Epithelial cell of prostate (primary cell): Measurements from ENCODE around the gene MAEA.

Experiments
- DNase-seq: peaks from one replicate; pipeline ENCODE4 v3.0.0-alpha.2; 2011; ENCODE audit warnings: low read depth, low spot score
- H3K27ac ChIP-seq: fragments of 450-650 bp; 2 replicates; pipeline ENCODE4 v1.5.1; 2017; ENCODE audit warnings: mild to moderate bottlenecking

MAEA gene

DNA sequence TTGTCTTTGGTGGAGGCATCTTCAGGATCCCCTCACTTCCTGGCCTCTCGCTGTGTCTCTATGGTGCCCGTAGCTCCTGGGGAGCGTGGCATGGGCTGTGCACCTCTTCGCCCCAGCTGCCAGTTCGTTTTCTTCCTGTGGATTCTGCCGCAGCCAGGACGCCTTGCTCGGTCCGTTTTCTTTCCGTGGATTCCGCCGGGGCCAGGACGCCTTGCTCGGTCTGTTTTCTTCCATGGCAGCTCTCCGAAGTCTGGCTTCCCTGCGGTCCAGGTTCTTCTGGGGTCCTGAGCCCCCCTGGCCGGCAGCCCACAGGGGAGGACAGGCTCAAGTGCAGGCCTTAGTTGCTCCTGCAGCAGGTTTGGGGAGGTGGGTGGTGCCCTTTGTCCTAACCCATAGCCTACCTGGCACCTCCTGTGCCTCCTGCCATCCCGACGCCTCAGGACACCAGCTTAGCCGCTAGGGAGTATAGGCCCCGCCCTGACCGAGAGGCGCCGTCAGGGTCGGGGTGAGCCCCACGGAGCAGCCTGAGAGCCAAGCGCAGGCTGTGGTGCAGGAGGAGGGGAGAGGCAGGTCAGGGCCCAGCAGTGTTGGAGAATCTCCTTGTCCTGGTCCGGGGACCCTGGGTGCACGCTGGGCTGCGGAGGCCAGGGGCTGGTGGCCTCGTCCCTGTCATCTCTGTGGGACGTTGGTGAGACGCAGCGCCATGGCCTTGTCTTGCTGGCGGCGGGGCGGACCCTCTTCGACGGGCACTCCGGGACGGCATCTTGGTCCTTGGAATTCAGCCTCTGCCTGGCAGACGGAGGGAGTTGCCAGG, 84.4 kb downstream of the MAEA start:
- no peak for DNase-seq

DNA sequence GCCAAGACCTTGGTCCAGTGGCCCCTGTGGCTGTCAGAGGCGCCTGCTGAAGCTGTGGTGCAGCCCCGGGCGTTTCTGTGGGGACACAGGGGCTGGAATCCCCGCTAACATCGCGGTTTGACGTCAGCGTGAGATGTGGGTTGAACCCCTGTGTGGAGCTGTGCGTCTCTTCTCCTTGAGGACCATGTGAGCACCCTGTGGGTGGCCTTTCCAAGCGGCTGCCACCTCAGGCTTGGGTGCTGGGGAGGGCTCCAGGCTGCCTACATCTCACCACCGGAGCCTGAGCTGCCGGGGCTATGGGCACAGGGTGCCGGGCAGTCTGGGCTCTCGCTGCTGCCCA, 85.0 kb downstream of the MAEA start:
- H3K27ac ChIP-seq: no peak overlapping the region
- DNase-seq: no peak

More for the DNA sequence above, 84.4 kb downstream of the MAEA start:
- no peak overlapping the region for H3K27ac ChIP-seq

DNA sequence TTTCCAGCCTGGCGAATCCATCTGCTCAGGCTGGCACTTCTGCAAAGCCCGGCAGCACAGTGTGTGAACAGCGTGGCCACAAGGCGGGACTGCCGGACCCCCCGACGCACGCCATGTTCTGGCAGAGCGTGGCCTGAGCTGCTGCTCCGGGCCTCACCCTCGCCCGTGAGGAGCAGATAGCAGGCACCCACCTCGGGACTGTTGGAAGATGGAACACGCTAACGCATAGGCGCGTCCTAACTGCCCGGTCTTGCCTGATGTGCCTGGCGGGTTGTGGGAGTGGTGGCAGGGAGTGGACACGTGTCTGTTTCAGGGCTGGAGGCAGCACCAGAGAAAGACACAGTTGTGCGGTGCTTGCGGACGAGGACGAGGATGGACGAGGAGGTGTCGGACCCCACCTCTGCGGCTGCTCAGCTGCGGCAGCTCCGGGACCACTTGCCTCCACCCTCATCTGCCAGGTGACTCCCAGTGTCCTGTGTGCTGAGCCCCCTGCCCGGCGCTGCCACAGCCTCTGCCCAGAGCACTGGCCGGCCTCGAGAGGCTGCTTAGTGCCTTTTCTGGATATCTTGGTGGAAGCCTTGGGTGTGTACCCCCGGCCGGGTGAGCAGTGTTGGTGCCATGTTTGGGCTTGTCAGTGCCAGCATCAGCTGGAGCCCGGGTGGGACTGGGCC, 85.5 kb downstream of the MAEA start:
- H3K27ac ChIP-seq: no peak overlapping the region
- no peak for DNase-seq

DNA sequence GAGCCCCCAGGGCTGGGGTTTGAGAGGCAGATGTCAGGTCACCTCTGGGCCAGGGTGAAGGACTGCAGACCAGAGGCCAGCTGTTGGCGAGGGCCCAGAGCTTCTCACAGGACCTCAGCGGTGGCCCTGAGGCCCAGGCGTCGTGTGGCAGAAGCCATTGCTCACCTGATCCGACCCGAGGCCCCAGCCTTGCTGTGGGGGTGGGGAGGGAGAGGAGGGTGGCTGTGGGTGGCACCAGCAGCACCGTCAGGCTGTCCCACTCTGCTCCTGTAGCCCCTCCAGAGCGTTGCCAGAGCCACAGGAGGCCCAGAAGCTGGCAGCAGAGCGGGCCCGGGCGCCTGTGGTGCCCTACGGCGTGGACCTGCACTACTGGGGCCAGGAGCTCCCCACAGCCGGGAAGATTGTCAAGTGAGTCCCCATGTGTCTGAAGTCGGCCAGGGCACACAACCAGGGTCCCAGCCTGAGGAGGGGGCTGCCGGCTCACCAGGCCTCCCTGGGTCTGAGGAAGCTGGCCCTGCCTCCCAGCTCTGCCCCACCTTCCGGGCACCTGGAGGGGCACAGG, 86.2 kb downstream of the MAEA start:
- no peak overlapping the region for H3K27ac ChIP-seq

DNA sequence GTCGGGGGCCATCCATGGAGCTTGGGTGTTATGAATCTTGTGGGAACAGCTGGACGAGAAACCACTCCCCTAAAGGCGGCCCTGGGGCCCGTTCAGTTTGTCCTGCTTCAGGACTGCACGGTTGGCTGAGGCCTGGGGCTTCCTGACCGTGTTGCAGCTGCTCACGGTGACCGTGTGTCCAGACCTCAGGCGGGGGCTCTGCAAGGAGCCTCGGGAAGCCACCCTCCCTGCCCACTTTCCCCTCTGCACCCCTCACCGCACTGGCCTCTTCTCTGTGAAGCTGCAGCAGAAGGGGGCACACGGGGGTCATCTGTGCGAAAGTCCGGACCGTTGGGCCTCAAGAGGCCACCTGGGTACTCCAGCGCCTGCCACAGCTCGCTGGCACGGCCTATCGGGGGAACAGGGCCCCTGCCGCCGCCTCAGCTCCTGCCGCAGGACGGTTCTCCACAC, 86.7 kb downstream of the MAEA start:
- no peak for DNase-seq
- no peak overlapping the region for H3K27ac ChIP-seq

More for the DNA sequence above, 86.2 kb downstream of the MAEA start:
- no peak for DNase-seq

DNA sequence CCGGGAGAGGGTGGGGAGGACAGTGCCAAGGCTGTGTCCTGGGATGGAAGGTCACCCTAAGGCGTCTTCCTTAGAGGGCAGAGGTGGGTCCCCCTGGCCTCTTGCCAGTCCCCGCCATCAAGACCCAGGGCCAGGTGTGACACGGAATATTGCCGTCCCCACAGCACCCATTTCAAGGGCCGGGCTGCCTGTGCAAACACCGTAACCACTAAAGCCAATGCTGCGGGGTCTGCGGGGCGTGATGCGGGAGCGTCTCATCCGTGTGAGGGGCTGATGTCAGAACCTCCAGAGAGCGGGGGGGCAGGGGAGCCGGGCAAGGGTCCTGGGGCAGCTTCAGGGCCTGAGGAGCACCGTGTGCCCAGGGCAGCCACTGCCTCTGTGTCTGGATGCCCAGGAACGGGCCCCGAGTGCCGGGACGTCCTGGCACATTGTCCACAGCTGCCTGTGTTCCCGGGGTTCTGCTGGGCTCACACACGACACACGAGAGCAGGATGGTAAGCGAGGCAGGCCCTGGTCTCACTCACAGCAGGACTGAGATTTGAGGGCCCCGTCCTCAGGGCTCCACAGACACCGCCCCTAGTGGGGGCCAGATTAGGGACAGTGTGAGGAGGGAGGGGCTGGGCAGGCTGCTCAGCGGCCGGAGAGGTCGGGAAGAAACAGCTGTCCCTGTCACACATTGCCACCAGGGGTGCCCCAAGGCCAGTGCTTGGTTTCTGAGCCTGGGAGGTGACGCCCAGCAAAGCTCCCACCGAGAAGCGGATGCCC, 87.3 kb downstream of the MAEA start:
- no peak for DNase-seq
- H3K27ac ChIP-seq: no peak overlapping the region

DNA sequence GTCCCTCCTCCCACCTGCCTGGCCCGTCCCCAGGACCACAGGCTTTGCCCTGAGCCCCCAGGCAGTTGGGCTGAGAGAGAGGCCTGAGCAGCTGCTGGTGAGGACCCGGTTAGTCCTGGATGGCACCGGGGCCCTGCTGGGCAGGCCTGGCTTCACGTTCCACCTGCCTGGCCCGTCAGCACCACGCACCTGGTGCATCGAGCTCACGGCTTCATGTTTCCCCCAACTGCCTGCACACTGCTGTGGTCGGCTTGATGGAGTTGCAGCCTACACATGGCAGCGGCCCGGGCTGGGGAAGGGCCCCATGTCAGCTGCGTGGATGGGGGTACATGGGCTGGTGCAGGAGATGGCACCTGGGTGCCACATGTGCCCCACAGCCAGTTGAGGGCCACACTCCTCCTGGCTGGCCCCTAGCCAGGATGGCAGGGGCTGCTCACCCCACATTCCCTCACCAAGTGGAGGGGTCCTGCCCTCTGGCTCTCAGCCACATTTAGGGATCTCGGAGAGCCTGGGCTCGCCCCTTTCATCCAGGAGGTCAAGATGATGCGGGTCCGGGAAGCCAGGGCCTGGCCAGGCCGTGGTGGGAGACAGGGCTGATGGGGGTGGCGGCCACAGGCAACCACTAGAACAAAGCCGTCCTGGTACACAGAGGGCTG, 88.0 kb downstream of the MAEA start:
- no peak for DNase-seq
- no peak overlapping the region for H3K27ac ChIP-seq

DNA sequence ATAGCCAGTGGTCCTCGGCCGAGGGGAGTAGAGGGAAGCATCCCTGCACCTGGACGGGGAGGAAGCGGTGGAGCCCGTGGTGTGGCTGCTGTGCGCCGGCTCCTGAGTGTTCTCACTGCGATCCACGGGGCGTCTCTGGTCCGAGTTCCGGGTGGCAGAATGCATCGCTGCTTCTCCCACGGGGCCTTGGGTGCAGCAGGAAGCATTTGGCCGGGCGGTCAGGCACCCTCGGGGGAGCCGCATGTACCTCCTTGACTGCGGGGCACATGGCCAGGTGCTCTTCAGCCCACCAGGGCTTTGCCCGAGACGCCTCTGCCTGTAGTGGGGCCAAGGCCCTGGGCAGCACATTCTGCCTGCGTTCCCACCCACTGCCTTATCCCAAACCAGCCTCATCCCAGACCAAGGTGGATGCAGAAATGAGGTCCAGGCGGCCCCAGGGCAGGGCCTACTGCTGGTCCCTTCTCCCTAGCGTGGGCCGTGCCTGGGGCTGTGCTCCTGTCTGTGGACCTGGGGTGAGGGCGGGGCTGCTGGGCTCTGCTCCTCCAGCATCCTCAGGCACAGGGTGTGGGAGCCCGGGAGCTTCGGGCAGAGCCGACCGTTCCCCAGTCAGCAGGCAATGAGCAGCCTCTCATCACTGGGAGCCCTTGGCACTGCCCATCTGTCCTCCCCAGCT, 89.0 kb downstream of the MAEA start:
- no peak for DNase-seq

DNA sequence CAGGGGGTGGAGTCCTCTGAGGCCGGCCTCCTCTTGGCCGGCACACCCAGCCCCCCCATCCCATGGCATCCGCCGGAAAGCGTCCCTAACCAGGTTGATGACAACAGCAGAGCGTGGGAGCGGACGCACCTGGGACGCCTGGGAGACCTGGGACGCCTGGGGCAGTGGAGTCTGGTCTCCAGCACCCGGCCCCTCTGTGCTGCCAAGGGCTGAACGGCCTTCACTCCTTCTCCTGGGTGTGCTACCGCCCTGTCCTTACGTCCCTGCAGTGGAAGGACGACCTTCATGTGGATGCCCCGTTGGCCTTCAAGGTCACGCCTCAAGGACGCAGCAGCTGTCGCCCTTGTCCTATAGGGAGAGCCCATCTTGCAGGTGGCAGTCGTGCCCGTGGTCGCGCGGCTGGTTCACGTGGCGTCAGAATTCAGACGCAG, 89.7 kb downstream of the MAEA start:
- H3K27ac ChIP-seq: no peak overlapping the region
- DNase-seq: no peak

More for the DNA sequence above, 89.0 kb downstream of the MAEA start:
- H3K27ac ChIP-seq: no peak overlapping the region

DNA sequence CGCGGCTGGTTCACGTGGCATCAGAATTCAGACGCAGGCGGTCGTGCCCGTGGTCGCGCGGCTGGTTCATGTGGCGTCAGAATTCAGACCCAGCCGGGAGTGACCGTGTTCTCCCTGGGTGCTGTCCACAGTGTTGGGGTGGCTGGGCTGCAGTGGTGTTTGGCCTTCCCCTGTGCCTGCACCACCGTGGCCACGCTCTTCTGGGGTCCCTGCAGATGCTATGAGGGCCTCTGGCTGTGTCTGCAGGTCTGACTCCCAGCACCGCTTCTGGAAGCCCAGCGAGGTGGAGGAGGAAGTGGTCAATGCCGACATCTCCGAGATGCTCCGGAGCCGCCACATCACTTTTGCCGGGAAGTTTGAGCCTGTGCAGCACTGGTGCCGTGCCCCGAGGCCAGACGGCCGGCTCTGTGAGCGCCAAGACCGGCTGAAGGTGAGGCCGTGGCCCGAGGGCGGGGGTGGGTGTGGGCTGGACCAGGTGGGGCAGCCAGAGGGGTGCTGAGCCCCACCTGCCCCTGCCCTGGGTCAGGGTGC, 90.2 kb downstream of the MAEA start:
- DNase-seq: no peak
- no peak overlapping the region for H3K27ac ChIP-seq

DNA sequence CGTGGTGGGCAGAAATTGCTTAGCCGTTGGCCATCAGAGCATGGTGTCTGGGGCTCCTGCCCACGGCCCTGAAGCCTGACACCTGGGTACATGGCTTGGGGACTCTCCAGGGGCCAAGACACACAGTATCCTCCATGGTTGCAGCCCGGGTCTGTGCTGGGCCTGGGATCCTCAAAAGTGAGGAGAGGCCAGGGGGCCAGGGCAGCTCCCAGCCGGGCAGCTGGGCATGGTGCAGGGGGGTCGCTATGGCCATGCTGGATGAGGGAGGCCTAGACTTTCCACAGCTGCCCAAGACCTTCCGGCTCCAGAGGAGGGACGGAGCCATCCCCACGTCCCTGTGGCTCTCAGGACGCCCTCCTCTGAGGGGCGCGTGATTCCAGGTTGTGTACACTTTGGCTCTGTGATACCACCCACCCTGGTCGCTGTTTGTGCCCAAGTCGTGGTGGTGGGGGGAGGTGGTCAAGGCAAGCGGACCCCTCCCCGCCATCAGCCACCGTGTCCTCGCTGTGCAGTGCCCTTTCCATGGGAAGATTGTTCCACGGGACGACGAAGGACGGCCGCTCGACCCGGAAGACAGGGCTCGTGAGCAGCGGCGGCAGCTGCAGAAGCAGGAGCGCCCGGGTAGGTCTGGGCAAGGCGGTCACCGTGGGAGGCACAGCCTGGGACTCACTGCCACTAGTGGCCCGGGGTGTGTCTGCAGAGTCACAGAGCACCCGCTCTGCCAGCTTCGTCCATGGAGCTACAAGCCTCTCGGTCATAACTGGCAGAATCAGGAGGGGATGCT, 90.9 kb downstream of the MAEA start:
- no peak for DNase-seq
- no peak overlapping the region for H3K27ac ChIP-seq

DNA sequence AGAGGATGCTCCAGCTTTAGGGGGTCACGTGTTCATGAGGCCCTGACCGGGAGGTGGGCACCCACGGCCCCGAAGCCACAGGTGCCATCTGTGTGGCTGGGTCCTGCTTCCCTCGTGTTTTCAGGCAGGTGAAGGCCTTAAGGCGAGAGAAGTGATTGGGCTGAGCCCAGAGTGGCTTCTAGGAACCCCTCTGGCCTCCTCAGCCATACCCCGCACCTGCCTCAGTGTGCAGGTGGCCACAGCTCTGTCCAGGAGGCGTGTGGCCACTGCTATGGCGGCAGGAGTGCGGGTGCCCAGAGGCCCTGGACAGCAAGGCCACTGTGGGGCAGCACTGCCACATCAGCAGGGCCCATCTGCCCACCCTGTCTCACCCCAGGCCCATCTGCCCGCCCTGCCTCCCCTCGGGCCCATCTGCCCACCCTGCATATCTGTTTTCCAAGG, 91.5 kb downstream of the MAEA start:
- DNase-seq: no peak
- no peak overlapping the region for H3K27ac ChIP-seq

DNA sequence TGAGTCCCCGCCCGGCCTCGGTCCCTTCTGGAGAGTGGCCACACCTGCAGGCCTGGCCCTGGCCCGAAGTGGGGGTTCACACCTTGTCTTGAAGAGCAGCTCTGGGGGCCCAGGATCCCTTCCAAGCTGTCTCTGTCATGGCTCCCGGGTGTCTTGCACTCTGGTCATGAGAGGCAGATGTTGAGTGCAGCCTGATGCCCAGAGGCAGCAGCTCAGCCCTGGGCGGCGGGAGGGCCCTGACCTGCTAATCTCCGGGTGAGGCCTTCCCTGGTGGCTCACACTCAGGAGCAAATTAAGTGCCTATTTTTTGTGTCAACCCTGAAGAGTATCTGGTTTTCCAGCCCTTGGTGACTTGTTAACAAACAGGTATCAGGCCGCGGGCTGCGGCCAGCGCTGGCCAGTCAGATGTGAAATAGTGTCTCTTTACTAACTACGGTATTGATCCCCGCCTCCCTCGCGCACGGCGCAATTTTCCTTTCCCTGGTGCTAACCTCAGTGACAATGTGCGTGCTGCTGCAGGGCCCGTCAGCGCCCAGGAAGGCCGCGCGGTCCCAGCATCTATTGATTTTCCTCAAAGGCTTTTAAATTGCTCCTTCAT, 92.4 kb downstream of the MAEA start:
- H3K27ac ChIP-seq: no peak overlapping the region
- no peak for DNase-seq

DNA sequence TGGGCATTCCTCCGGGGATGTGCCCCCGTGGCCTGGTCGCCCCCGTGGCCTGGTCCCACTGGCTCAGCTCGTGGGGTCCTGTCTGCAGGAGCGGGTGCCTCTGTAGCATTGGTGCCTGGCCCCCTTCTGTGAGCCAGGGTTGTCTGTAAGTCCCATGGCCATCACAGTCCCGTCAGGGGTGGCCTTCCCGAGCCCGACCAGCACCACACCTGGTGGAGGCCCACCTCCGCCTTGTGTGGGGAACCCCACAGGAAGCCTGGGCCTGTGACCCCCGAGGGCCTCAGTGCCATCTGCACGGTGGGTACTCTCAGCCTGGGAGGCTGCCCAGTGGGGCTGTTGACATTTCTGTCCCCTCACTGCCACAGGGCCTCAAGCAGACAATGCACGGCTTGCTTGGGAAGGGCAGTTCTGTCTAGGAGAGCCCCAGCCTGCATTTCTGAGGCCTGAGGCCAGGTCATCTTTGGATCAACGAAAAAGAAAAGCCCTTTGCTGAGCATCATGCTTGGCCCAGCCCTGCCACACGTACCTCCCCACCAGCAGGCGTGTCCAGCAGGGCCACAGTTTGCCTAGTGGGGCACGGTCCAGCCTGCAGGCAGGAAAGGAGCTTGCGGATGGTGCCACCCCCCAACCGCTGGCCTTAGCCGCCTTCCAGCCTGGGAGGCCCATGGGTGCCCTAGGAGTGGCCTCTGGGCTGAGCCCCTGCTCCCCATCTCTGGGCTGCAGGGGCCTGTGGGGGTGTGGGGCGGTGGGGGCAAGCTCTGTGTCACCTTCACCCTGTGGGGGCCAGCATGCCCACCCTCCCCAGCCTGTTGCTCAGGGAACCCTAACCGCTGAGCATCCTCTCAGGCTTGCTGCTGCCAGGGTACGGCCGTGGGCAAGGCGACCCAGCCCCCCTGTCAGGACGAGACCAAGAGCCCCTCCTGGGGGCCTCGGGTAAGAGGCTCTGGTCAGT, 93.4 kb downstream of the MAEA start:
- no peak for DNase-seq
- no peak overlapping the region for H3K27ac ChIP-seq

DNA sequence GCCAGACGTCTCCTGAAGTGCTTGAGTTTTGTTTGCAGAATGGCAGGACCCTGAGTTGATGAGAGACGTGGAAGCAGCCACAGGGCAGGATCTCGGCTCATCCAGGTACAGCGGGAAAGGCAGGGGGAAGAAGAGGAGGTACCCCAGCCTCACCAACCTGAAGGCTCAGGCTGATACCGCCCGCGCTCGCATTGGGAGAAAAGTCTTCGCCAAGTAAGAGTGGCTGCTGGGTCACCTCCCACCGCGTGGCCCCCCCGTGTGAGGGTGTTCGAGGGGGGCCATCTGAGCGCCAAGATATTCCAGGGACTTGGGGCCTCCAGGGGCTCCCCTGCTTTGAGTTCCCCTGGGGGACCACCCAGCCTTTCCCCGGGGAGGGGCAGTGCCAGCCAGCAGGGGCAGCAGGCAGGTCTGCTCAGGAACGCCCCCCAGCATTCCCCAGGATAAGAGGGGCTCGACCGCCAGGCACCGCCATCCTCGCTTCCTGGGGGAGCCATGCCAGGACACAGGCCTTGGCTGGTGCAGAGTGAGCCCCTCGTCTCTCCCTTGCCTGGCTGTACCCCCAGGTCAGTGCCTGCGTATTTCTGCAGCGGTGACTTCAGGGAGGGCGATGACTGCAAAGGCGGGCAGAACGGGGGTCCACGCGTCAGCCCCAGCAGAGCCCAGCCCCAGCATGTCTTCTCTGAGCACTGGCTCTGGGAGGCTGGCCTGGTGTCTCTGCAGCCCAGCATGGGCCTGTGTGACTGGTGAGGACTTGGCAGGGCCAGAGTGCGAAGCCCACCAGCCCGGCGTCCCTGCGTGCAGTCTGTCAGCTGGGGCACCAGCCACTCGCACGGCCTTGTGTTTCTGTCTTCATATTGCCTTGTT, 94.3 kb downstream of the MAEA start:
- DNase-seq: no peak
- H3K27ac ChIP-seq: no peak overlapping the region

DNA sequence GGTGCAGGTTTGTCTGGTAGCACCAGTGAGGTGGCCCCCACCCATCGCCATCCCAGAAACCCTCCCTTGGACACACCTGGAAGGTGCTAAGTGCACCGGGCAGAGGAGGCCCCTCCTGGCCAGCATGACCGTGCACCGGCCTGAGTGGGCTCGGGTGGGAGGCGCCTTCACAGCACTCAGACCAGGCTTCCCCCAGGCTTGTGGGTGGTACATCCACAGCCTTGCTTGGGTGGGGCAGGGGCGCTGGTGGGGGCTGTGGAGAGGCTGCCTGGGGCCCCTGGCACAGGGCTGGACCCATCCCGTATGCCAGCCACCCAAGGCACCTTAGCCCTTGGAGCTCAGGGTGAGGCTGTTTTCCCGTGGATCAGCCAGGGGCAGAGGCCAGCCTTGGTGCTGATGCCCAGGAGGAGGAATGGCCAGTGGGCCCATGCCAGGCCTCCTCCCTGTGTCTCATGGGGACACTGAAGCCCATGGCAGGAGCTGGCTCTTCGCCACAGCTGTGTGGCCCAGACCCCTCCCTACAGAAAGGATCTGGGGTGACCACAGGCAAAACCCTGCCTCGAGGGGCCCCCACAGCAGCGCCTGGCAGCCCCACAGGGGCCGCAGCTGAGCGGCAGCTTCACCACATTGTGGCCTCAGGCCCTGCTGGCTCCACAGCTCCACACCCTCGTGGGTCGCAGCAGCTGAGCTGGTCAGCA, 95.1 kb downstream of the MAEA start:
- DNase-seq: no peak
- H3K27ac ChIP-seq: no peak overlapping the region
